HepG2 (cell line): ENCODE data around the gene REPIN1. TPM values are rescaled to one million over a fixed set of nuclear protein-coding genes. Genes with fewer than 3 reads are reported as not detected.

Experiments
- BCL6 ChIP-seq: IDR thresholded peaks from 2 replicates; pipeline ENCODE4 v1.6.1; 2016; ENCODE audit warnings: missing genetic modification reagents, missing compliant biosample characterization
- BRCA1 ChIP-seq: sonication (generic); formaldehyde crosslinking; IDR thresholded peaks from 2 replicates; pipeline ENCODE4 v1.4.0; 2020; ENCODE audit warnings: missing genetic modification reagents
- HMGA1 ChIP-seq: sonication (generic); formaldehyde crosslinking; conservative IDR thresholded peaks from 2 replicates; pipeline ENCODE4 v1.4.0; 2020; ENCODE audit warnings: missing genetic modification reagents
- MYNN ChIP-seq: sonication (generic); formaldehyde crosslinking; IDR thresholded peaks from 2 replicates; pipeline ENCODE4 v1.4.0; 2020; ENCODE audit warnings: mild to moderate bottlenecking, low read depth, missing genetic modification reagents
- PHF21A ChIP-seq: sonication (generic); formaldehyde crosslinking; IDR thresholded peaks from 2 replicates; pipeline ENCODE4 v1.5.0; 2020; ENCODE audit warnings: mild to moderate bottlenecking, missing genetic modification reagents
- PITX1 ChIP-seq: sonication (generic); formaldehyde crosslinking; IDR thresholded peaks from 2 replicates; pipeline ENCODE4 v1.5.1; 2020; ENCODE audit warnings: mild to moderate bottlenecking, missing genetic modification reagents
- PRDM15 ChIP-seq: sonication (generic); formaldehyde crosslinking; IDR thresholded peaks from 2 replicates; pipeline ENCODE4 v1.4.0; 2020; ENCODE audit warnings: missing genetic modification reagents
- RCOR2 ChIP-seq: IDR thresholded peaks from 2 replicates; pipeline ENCODE4 v1.6.1; 2016; ENCODE audit warnings: missing biosample characterization, missing genetic modification reagents
- REST ChIP-seq, 2 experiments: IDR thresholded peaks; 2 replicates each; pipeline ENCODE4 v1.6.1; 2011 to 2012; ENCODE audit warnings: low read length in 2 of 2, borderline replicate concordance in 1 of 2, low read depth in 1 of 2, mild to moderate bottlenecking in 1 of 2, moderate library complexity in 1 of 2
- ZBTB40 ChIP-seq, 2 experiments: fragments of 450-650 bp in 1 of 2; sonication (generic) in 1 of 2; formaldehyde crosslinking in 1 of 2; IDR thresholded peaks; 2 replicates each; pipeline versions ENCODE4 v1.6.1 to v1.8.0; 2016 to 2022; ENCODE audit warnings: antibody characterized with exemption in 1 of 2, mild to moderate bottlenecking in 1 of 2, missing genetic modification reagents in 1 of 2
- ZC3H4 ChIP-seq: sonication (generic); formaldehyde crosslinking; IDR thresholded peaks from 2 replicates; pipeline ENCODE4 v1.4.0; 2020; ENCODE audit warnings: missing genetic modification reagents, borderline replicate concordance
- polyA plus RNA-seq, 8 experiments: library from polyadenylated mRNA; depleted of rRNA in 3 of 8; stranded (reverse) in 7 of 8; unstranded in 1 of 8; fragments of >200 nt; fragmentation: Illumina TruSeq in 4 of 8; extraction: Trizol in 4 of 8; gene quantifications; 2 replicates each; pipeline versions ENCODE4 v1.2.1 to v1.2.3, GENCODE V29; 2011 to 2016; ENCODE audit warnings: low read depth in 4 of 8, missing spikeins in 1 of 8, mixed read lengths in 1 of 8; ENCODE audit not compliant: insufficient read depth in 1 of 8
- total RNA-seq, 5 experiments: library from RNA; depleted of rRNA; stranded (reverse); fragments of >200 nt; fragmentation: Illumina TruSeq; extraction: Trizol; gene quantifications; 2 replicates each; pipeline ENCODE4 v1.2.3, GENCODE V29; 2016; ENCODE audit warnings: low read depth in 1 of 5

The REPIN1 gene
- total and polyA plus RNA-seq, 2 of the 13 experiments (the other 11 are each of a cell fraction or from before 2014, with no cell fraction given), result 69.9 to 108 TPM

GRCh38 chr7:150388709-150389531 lies 20.3 kb downstream of the REPIN1 start (continued):
- 0 out of 4 replicates have a peak, but pooled peaks of 1 of the 2 experiments have one; percentile 43 for TF ChIP-seq REST (IDR thresholded peaks at IDR 0.05; ENCODE audit: borderline replicate concordance in 1 of 2, low read depth in 1 of 2, low read length in 2 of 2)
- no peak for TF ChIP-seq ZC3H4 (CRISPR knock-in tag)
- TF ChIP-seq ZBTB40 (IDR thresholded peaks at IDR 0.05), result no peak
- TF ChIP-seq ZBTB40 (CRISPR knock-in tag; IDR thresholded peaks at IDR 0.05), result peak; percentile 72
- peak; percentile 90 for TF ChIP-seq PHF21A (CRISPR knock-in tag)
- no peak for TF ChIP-seq PRDM15
- TF ChIP-seq BRCA1 (CRISPR knock-in tag), result peak; percentile 97
- TF ChIP-seq HMGA1 (CRISPR knock-in tag), result no peak
- TF ChIP-seq MYNN (CRISPR knock-in tag), result 0 out of 2 replicates have a peak, but pooled peaks have one; percentile 55
- TF ChIP-seq PITX1 (CRISPR knock-in tag), result peak; percentile 86; the same call in 1 of the 2 replicates
- peak; percentile 93 for TF ChIP-seq BCL6 (CRISPR knock-in tag)
- TF ChIP-seq RCOR2 (CRISPR knock-in tag), result peak; percentile 93
